K562 (cell line): Measurements from ENCODE around the gene NR2C2AP. TPM values are rescaled to one million over a fixed set of nuclear protein-coding genes. Genes with fewer than 3 reads are reported as not detected.

ENCODE experiments used
- ARHGAP35 ChIP-seq: fragments of 450-650 bp; IDR thresholded peaks from 2 replicates; pipeline ENCODE4 v1.6.1; 2018; ENCODE audit not compliant: partially characterized antibody
- DMBX1 ChIP-seq: fragments of 250-450 bp; sonication (Bioruptor Pico); IDR thresholded peaks from 2 replicates; pipeline ENCODE4 v1.8.0; 2022; ENCODE audit warnings: inconsistent platforms, mild to moderate bottlenecking, moderate library complexity, borderline replicate concordance
- ESRRB ChIP-seq: fragments of 250-450 bp; sonication (Bioruptor Pico); IDR thresholded peaks from 2 replicates; pipeline ENCODE4 v1.5.0; 2020; ENCODE audit warnings: mild to moderate bottlenecking, moderate library complexity, borderline replicate concordance
- EZH2 ChIP-seq: IDR thresholded peaks from 2 replicates; pipeline ENCODE4 v1.6.1; 2012; ENCODE audit warnings: low read depth, mild to moderate bottlenecking, inconsistent platforms, low read length, borderline replicate concordance
- ILF3 ChIP-seq: fragments of 450-650 bp; IDR thresholded peaks from 2 replicates; pipeline ENCODE4 v1.6.1; 2018; ENCODE audit warnings: antibody characterized with exemption, mild to moderate bottlenecking, moderate library complexity, borderline replicate concordance
- MLLT1 ChIP-seq, 2 experiments: fragments of 450-650 bp; IDR thresholded peaks; 2 replicates each; pipeline ENCODE4 v1.6.1; 2016
- MTA2 ChIP-seq: fragments of 450-650 bp; IDR thresholded peaks from 2 replicates; pipeline ENCODE4 v1.6.1; 2016; ENCODE audit warnings: low read depth
- RAD21 ChIP-seq, 2 experiments: fragments of 250-450 bp in 1 of 2; fragments of 450-650 bp in 1 of 2; sonication (Bioruptor Pico) in 1 of 2; formaldehyde crosslinking in 1 of 2; IDR thresholded peaks in 1 of 2; conservative IDR thresholded peaks in 1 of 2; 2 replicates each; pipeline versions ENCODE4 v1.4.0 to v1.8.0; 2020 to 2022; ENCODE audit warnings: mild to moderate bottlenecking in 2 of 2, moderate library complexity in 1 of 2
- SMAD2 ChIP-seq: fragments of 150-350 bp; IDR thresholded peaks from 2 replicates; pipeline ENCODE4 v1.6.1; 2014; ENCODE audit warnings: low read depth, mild to moderate bottlenecking, low read length
- STAT6 ChIP-seq: sonication (generic); formaldehyde crosslinking; IDR thresholded peaks from 2 replicates; pipeline ENCODE4 v1.8.1; 2023; ENCODE audit warnings: mild to moderate bottlenecking, missing genetic modification reagents
- ZBTB11 ChIP-seq, 3 experiments: fragments of 200-800 bp in 1 of 3; fragments of 250-450 bp in 1 of 3; fragments of 450-650 bp in 1 of 3; sonication (Bioruptor Pico) in 1 of 3; sonication (Bioruptor generic) in 1 of 3; formaldehyde crosslinking in 1 of 3; IDR thresholded peaks; 2 replicates each; pipeline versions ENCODE4 v1.6.1 to v1.8.0; 2016 to 2022; ENCODE audit warnings: mild to moderate bottlenecking in 2 of 3, missing genetic modification characterization in 2 of 3, missing compliant biosample characterization in 1 of 3, moderate library complexity in 1 of 3
- ZNF384 ChIP-seq: IDR thresholded peaks from 2 replicates; pipeline ENCODE4 v1.6.1; 2012; ENCODE audit warnings: low read depth, low read length, improper control_type of control experiment
- ZNF444 ChIP-seq: fragments of 250-450 bp; sonication (Bioruptor Pico); IDR thresholded peaks from 2 replicates; pipeline ENCODE4 v1.4.0; 2020; ENCODE audit warnings: mild to moderate bottlenecking, moderate library complexity
- ZNF740 ChIP-seq, 3 experiments: fragments of 200-800 bp in 1 of 3; sonication (Bioruptor generic) in 1 of 3; sonication (generic) in 1 of 3; formaldehyde crosslinking in 1 of 3; IDR thresholded peaks; 2 replicates each; pipeline versions ENCODE4 v1.6.1 to v1.8.0; 2016 to 2022; ENCODE audit warnings: mild to moderate bottlenecking in 2 of 3, missing compliant biosample characterization in 2 of 3, missing genetic modification characterization in 2 of 3, missing genetic modification reagents in 1 of 3
- polyA plus RNA-seq, 8 experiments: library from polyadenylated mRNA; depleted of rRNA in 4 of 8; stranded (reverse) in 5 of 8; unstranded in 3 of 8; fragments of >200 nt; fragmentation: Nextera tagmentation in 2 of 8; fragmentation: Illumina TruSeq in 1 of 8; extraction: Ambion mirVana in 2 of 8; extraction: Trizol in 1 of 8; gene quantifications; 2 replicates each; pipeline versions ENCODE4 v1.2.1 to v1.2.3, GENCODE V29; 2011 to 2014; ENCODE audit warnings: inconsistent platforms in 1 of 8, missing spikeins in 1 of 8
- total RNA-seq, 7 experiments: library from RNA; depleted of rRNA in 6 of 7; stranded (reverse); fragments of >200 nt in 6 of 7; fragmentation: Illumina TruSeq in 2 of 7; extraction: Trizol in 2 of 7; gene quantifications; 2 replicates each; pipeline versions ENCODE4 v1.2.1 to v1.2.3, GENCODE V29; 2011 to 2021; ENCODE audit warnings: low replicate concordance in 1 of 7

NR2C2AP gene
- total and polyA plus RNA-seq, 9 of the 15 experiments (the other 6 are each of a cell fraction or from before 2014, with no cell fraction given): 23.7 to 77.4 (median 32.4) TPM

- TF ChIP-seq ZNF740 (CRISPR knock-in tag; IDR thresholded peaks at IDR 0.05): peak; percentile 73
- no peak for TF ChIP-seq ZNF740 (tag; IDR thresholded peaks at IDR 0.05)
- no peak for TF ChIP-seq DMBX1 (CRISPR knock-in tag)
- TF ChIP-seq EZH2: no peak
- TF ChIP-seq MLLT1 (IDR thresholded peaks at IDR 0.05): peak in 1 of 2 experiments; percentile 41; a peak in 1 of 4 replicates
- no peak for TF ChIP-seq ZNF384
- TF ChIP-seq MTA2: no peak
- TF ChIP-seq ESRRB (CRISPR knock-in tag): no peak
- TF ChIP-seq ARHGAP35: no peak
- peak; percentile 98 to 99 (median 99) for TF ChIP-seq ZBTB11 (CRISPR knock-in tag; IDR thresholded peaks at IDR 0.05)
- TF ChIP-seq ILF3: no peak; the same call in 1 of the 2 replicates
- TF ChIP-seq STAT6 (CRISPR knock-in tag): peak; percentile 38; the same call in 1 of the 2 replicates
- no peak for TF ChIP-seq SMAD2
- TF ChIP-seq ZNF444 (CRISPR knock-in tag): no peak
- no peak for TF ChIP-seq RAD21 (CRISPR knock-in tag; conservative IDR thresholded peaks at IDR 0.05 in 1 of 2, IDR thresholded peaks at IDR 0.05 in 1 of 2)
Measured at GRCh38 chr19:19192078-19192882, 10.9 kb downstream of the NR2C2AP start, which contains the start of the genes BORCS8 and RFXANK (continued).
